ENCODE data around the gene SPATA17.

Gene SPATA17

DNA sequence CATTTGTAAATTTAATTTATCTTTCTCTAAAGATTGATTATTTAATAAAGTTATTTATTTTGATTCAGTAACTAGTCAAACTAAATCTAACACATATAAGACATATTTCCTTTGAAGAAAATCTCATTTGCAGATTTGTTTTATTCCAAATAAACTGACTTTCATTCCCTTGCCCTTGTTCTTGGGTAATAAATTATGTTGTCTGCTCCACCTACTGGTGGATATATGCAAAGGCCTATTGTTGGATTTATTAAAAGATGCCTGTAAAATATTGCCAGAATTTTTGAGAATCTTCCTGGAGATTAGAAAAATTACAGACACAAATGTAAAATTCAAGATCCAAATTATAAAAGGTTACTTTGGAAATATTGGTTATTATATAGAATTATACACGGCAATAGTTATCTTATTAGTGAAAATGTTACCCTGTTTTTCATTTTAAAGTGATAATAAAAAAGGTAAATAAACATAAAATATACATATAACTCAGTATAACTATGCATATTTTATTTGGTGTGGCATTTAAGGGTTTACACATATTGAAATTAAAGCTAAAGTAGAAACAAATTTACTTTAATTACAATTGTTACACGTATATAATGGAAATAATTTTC lies 116.1 kb downstream of the SPATA17 start:
- H3K4me3 ChIP-seq (ENCODE audit: control insufficient read depth, low read depth, low read length) = no peak overlapping the region
- TF ChIP-seq, protein P1, sequence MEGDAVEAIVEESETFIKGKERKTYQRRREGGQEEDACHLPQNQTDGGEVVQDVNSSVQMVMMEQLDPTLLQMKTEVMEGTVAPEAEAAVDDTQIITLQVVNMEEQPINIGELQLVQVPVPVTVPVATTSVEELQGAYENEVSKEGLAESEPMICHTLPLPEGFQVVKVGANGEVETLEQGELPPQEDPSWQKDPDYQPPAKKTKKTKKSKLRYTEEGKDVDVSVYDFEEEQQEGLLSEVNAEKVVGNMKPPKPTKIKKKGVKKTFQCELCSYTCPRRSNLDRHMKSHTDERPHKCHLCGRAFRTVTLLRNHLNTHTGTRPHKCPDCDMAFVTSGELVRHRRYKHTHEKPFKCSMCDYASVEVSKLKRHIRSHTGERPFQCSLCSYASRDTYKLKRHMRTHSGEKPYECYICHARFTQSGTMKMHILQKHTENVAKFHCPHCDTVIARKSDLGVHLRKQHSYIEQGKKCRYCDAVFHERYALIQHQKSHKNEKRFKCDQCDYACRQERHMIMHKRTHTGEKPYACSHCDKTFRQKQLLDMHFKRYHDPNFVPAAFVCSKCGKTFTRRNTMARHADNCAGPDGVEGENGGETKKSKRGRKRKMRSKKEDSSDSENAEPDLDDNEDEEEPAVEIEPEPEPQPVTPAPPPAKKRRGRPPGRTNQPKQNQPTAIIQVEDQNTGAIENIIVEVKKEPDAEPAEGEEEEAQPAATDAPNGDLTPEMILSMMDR (IDR thresholded peaks at IDR 0.05; ENCODE audit: control insufficient read depth, insufficient read depth, low read depth, low read length, missing control alignments) = peak; percentile 57
- peak; percentile 17 for DNase-seq (ENCODE audit: low read depth)

GRCh38 chr1:217769768-217770167 lies 138.6 kb downstream of the SPATA17 start:
- TF ChIP-seq, protein P1 (IDR thresholded peaks at IDR 0.05; ENCODE audit: control insufficient read depth, insufficient read depth, low read depth, low read length, missing control alignments) = no peak
- no peak overlapping the region for H3K4me3 ChIP-seq (ENCODE audit: control insufficient read depth, low read depth, low read length)
- no peak for DNase-seq (ENCODE audit: low read depth)

DNA sequence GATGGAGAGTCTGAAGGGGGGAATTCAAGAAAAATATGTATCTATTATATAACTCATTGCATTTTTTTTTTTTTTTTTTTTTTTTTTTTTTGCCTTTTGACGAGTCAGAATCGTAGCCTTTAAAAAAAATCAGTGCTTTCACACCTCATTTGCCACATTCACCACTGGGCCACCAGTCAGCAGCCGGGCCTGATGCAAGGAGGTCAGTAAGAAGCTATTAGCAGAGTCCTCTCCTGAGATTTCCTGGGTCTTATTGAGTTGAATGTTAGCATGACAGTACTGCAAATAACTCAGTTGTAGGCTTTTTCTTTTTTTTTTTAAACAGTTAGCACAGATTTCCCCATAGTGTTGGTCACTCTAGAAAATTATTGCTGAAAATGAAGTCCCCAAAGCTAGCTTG lies 139.8 kb downstream of the SPATA17 start:
- H3K4me3 ChIP-seq (ENCODE audit: control insufficient read depth, low read depth, low read length) = no peak overlapping the region
- no peak for DNase-seq (ENCODE audit: low read depth)
- TF ChIP-seq, protein P1 (IDR thresholded peaks at IDR 0.05; ENCODE audit: control insufficient read depth, insufficient read depth, low read depth, low read length, missing control alignments) = no peak

DNA sequence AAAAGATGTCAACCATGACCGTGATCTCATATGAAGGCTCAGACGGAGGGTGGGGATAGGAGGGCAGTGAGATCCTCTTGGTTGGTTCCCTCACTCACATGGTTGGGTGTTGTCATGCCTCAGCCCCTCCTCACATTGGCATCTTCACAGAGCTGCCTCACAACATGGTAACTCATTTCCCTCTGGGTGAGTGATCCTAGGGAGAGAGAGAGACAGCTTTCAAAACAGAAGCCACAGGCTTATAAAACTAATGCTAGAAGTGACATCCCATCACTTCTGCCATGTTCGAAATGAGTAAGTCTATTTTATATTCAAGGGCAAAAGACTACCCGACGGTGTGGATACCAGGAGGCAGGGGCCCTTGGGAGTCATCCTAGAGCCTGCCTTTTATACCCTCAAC lies 145.5 kb downstream of the SPATA17 start:
- DNase-seq (ENCODE audit: low read depth) = no peak
- TF ChIP-seq, protein P1 (IDR thresholded peaks at IDR 0.05; ENCODE audit: control insufficient read depth, insufficient read depth, low read depth, low read length, missing control alignments) = no peak
- no peak overlapping the region for H3K4me3 ChIP-seq (ENCODE audit: control insufficient read depth, low read depth, low read length)

DNA sequence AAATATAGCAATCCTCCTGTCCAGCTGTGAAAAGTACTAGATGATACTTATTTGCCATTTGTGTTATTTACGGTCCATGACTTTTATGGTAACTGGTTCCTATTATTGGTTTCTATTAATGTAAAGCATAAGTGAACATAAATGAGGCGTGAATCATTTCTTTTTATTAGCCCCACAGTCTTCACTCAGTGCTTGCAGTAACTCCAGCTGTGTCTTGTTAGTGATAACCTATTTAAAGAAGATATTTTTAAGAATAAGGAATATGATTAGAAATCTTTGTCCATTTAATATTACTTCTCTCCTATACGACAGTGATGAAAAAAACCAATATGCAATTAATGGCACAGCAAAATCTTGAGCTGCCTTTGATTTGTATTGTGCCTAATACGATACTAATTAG lies 149.9 kb downstream of the SPATA17 start:
- TF ChIP-seq, protein P1 (IDR thresholded peaks at IDR 0.05; ENCODE audit: control insufficient read depth, insufficient read depth, low read depth, low read length, missing control alignments) = no peak
- DNase-seq (ENCODE audit: low read depth) = no peak
- no peak overlapping the region for H3K4me3 ChIP-seq (ENCODE audit: control insufficient read depth, low read depth, low read length)

DNA sequence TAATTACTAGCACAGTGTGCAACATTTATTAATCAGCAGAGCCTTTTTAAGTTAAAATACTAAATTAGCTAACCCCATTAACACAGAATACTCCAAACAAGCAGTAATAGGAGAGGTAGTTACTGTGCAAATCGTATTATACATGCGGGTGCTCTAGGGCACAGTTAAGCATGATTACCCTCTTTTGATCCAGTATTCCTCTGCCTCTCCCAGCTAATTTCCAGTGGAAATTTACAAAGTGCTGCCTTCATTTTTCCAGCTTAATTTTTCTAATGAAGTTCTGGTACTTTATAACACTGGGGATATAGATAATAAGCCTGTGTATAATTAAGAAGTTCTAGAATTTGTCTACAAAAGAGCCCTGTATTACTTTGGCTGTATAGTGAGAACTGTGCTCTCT lies 159.9 kb downstream of the SPATA17 start:
- TF ChIP-seq, protein P1 (IDR thresholded peaks at IDR 0.05; ENCODE audit: control insufficient read depth, insufficient read depth, low read depth, low read length, missing control alignments) = no peak
- no peak overlapping the region for H3K4me3 ChIP-seq (ENCODE audit: control insufficient read depth, low read depth, low read length)
- DNase-seq (ENCODE audit: low read depth) = no peak

Measured in AG09309 (cell line).